Panc1 (cell line): ENCODE data around the gene C19orf25. TPM values are rescaled to one million over a fixed set of nuclear protein-coding genes. Genes with fewer than 3 reads are reported as not detected.

Experiments used
- ATAC-seq: fragments of 200-7000 bp; cut with Tn5 transposase; 2 replicates; pipeline ENCODE4 v1.9.1; 2020; ENCODE audit warnings: mild to moderate bottlenecking, moderate library complexity
- BruUV-seq: library from RNA; stranded (reverse); fragments of 400-500 nt; replicated peaks from 2 replicates; lab custom pipeline; 2021; lab: Mats Ljungman, UMichigan
- CTCF ChIA-PET: fragments of 300-600 bp; sonication (Branson Sonifier 250); formaldehyde crosslinking; loops from one replicate; lab custom pipeline; 2022; ENCODE audit warnings: antibody characterized with exemption; lab: Charles Lee
- POLR2A ChIA-PET: fragments of 300-600 bp; sonication (Branson Sonifier 250); formaldehyde crosslinking; loops from one replicate; lab custom pipeline; 2022; ENCODE audit warnings: antibody characterized with exemption; lab: Charles Lee
- DNase-seq: peaks from one replicate; pipeline ENCODE4 v3.0.0-alpha.2; 2010; ENCODE audit warnings: low read depth, low spot score
- H3K27ac ChIP-seq: 2 replicates; pipeline ENCODE4 v1.5.1; 2011; ENCODE audit warnings: mild to moderate bottlenecking, low read length, inconsistent platforms
- H3K27me3 ChIP-seq: fragments of 200-500 bp; sonication (Bioruptor generic); 2 replicates; pipeline ENCODE4 v1.6.0; 2014; ENCODE audit warnings: low read length, inconsistent platforms; ENCODE audit not compliant: control insufficient read depth, insufficient read depth
- H3K36me3 ChIP-seq: fragments of 200-500 bp; sonication (Bioruptor generic); 2 replicates; pipeline ENCODE4 v1.5.1; 2014; ENCODE audit warnings: inconsistent platforms, mild to moderate bottlenecking, low read length, moderate library complexity; ENCODE audit not compliant: control insufficient read depth, insufficient read depth
- H3K4me1 ChIP-seq: 2 replicates; pipeline ENCODE4 v1.5.1; 2011; ENCODE audit warnings: inconsistent platforms, mild to moderate bottlenecking, low read length, moderate library complexity; ENCODE audit not compliant: control insufficient read depth, insufficient read depth
- H3K4me3 ChIP-seq, 2 experiments: 2 replicates each; pipeline ENCODE4 v1.5.1; 2011 to 2012; ENCODE audit warnings: low read depth in 2 of 2, low read length in 2 of 2, mild to moderate bottlenecking in 2 of 2, inconsistent platforms in 1 of 2, moderate library complexity in 1 of 2
- H3K9me3 ChIP-seq: fragments of 200-500 bp; sonication (Bioruptor generic); 2 replicates; pipeline ENCODE4 v1.5.1; 2014; ENCODE audit warnings: low read depth, mild to moderate bottlenecking, inconsistent platforms, low read length, moderate library complexity; ENCODE audit not compliant: control insufficient read depth, insufficient read depth
- CTCF ChIP-seq: fragments of 450-650 bp; IDR thresholded peaks from 2 replicates; pipeline ENCODE4 v1.5.1; 2017; ENCODE audit warnings: mild to moderate bottlenecking
- POLR2AphosphoS5 ChIP-seq: IDR thresholded peaks from 2 replicates; pipeline ENCODE4 v1.6.1; 2012; ENCODE audit warnings: mild to moderate bottlenecking, low read depth, low read length, moderate library complexity
- REST ChIP-seq, 2 experiments: IDR thresholded peaks; 2 replicates each; pipeline ENCODE4 v1.6.1; 2011 to 2012; ENCODE audit warnings: low read depth in 2 of 2, control low read depth in 1 of 2, low read length in 1 of 2, mild to moderate bottlenecking in 1 of 2, moderate library complexity in 1 of 2; ENCODE audit not compliant: insufficient read depth in 1 of 2
- SIN3A ChIP-seq: IDR thresholded peaks from 2 replicates; pipeline ENCODE4 v1.6.1; 2012; ENCODE audit warnings: low read depth, mild to moderate bottlenecking, low read length, moderate library complexity, borderline replicate concordance; ENCODE audit not compliant: insufficient read depth
- TCF7L2 ChIP-seq: IDR thresholded peaks from 2 replicates; pipeline ENCODE4 v1.6.1; 2011; ENCODE audit warnings: mild to moderate bottlenecking, low read depth, low read length, inconsistent platforms
- in situ Hi-C: cut with HindIII; loops from 2 replicates; pipeline ENCODE4 v1.10.0; 2016; ENCODE audit warnings: low sequenced_read_pairs, low pct_unique_long_range_greater_than_20kb
- intact Hi-C: fragments of 100-400 bp; cut with micrococcal nuclease; formaldehyde crosslinking; loops from one replicate; pipeline ENCODE4 v1.10.0; 2022; ENCODE audit not compliant: unreplicated experiment
- total RNA-seq: library from RNA; stranded (reverse); gene quantifications from one replicate; pipeline ENCODE4 v1.2.1, GENCODE V29; 2021; ENCODE audit not compliant: unreplicated experiment

C19orf25 gene
- total RNA-seq, 1 experiment from 2014 or later = 34.7 TPM

GRCh38 chr19:1425102-1425837 lies 53.7 kb downstream of the C19orf25 start:
- no peak overlapping the region for H3K4me3 ChIP-seq
- no peaks in the 10 kb centered on the region; the same call in none of the 2 replicates for H3K36me3 ChIP-seq
- no peak for ATAC-seq
- no TSS peak for BruUV-seq
- CTCF ChIA-PET = no interaction called here
- no peaks in the 10 kb centered on the region for H3K27me3 ChIP-seq
- H3K9me3 ChIP-seq = no peaks in the 10 kb centered on the region
- TF ChIP-seq REST (IDR thresholded peaks at IDR 0.05; ENCODE audit: insufficient read depth in 1 of 2, low read depth in 2 of 2, low read length in 1 of 2) (no peak), SIN3A (no peak), POLR2AphosphoS5 (no peak), TCF7L2 (no peak), CTCF (no peak)
- no peak for DNase-seq
- no peak overlapping the region for H3K27ac ChIP-seq
- intact Hi-C loops (no loop called here), in situ Hi-C loops (no loop called here)
- no peaks in the 10 kb centered on the region for H3K4me1 ChIP-seq
- POLR2A ChIA-PET = no interaction called here

- no TSS peak for BruUV-seq
- no peak for TF ChIP-seq SIN3A
- no peak for TF ChIP-seq CTCF
- no peak for TF ChIP-seq POLR2AphosphoS5
- no peak for TF ChIP-seq REST (IDR thresholded peaks at IDR 0.05; ENCODE audit: insufficient read depth in 1 of 2, low read depth in 2 of 2, low read length in 1 of 2)
- no peak for TF ChIP-seq TCF7L2
- no peak overlapping the region for H3K27ac ChIP-seq
- no peaks in the 10 kb centered on the region for H3K27me3 ChIP-seq
- H3K4me1 ChIP-seq = no peaks in the 10 kb centered on the region
- in situ Hi-C loops = no loop called here
- no peaks in the 10 kb centered on the region for H3K9me3 ChIP-seq
- DNase-seq (no peak), ATAC-seq (no peak)
- no peak overlapping the region for H3K4me3 ChIP-seq
- POLR2A ChIA-PET = no interaction called here
- CTCF ChIA-PET = no interaction called here
- H3K36me3 ChIP-seq = no peaks in the 10 kb centered on the region; the same call in none of the 2 replicates
- intact Hi-C loops = no loop called here
Observed at GRCh38 chr19:1424192-1424955, 54.6 kb downstream of the C19orf25 start.
